Smooth muscle cell (in vitro differentiated cells): Measurements from ENCODE around the gene LYL1. TPM values are rescaled to one million over a fixed set of nuclear protein-coding genes. Genes with fewer than 3 reads are reported as not detected.

Source experiments
- DNase-seq: peaks from one replicate; lab custom pipeline; 2025; ENCODE audit not compliant: unreplicated experiment; lab: John Stamatoyannopoulos, UW
- H2AFZ ChIP-seq: fragments of 200-600 bp; sonication (generic); 2 replicates; pipeline ENCODE4 v1.6.0; 2016; ENCODE audit warnings: antibody characterized with exemption, low read depth, mild to moderate bottlenecking
- H3F3A ChIP-seq: fragments of 200-600 bp; sonication (generic); 2 replicates; pipeline ENCODE4 v1.6.0; 2017; ENCODE audit warnings: antibody characterized with exemption, low read depth
- H3K27ac ChIP-seq: fragments of 200-600 bp; sonication (generic); 2 replicates; pipeline ENCODE4 v1.5.1; 2016; ENCODE audit warnings: low read depth, mild to moderate bottlenecking
- H3K27me3 ChIP-seq: fragments of 200-600 bp; sonication (generic); 2 replicates; pipeline ENCODE4 v1.6.1; 2016; ENCODE audit warnings: low read depth, mild to moderate bottlenecking
- H3K36me3 ChIP-seq: fragments of 200-600 bp; sonication (generic); 2 replicates; pipeline ENCODE4 v1.5.1; 2016; ENCODE audit warnings: low read depth
- H3K4me1 ChIP-seq: fragments of 200-600 bp; sonication (generic); 2 replicates; pipeline ENCODE4 v1.5.1; 2016; ENCODE audit warnings: low read depth
- H3K4me2 ChIP-seq: fragments of 200-600 bp; sonication (generic); 2 replicates; pipeline ENCODE4 v1.6.0; 2016; ENCODE audit warnings: mild to moderate bottlenecking
- H3K4me3 ChIP-seq: fragments of 200-600 bp; sonication (generic); 2 replicates; pipeline ENCODE4 v1.5.1; 2016; ENCODE audit warnings: mild to moderate bottlenecking
- H3K79me2 ChIP-seq: fragments of 200-600 bp; sonication (generic); 2 replicates; pipeline ENCODE4 v1.6.0; 2016; ENCODE audit warnings: low read depth, mild to moderate bottlenecking
- H3K9ac ChIP-seq: fragments of 200-600 bp; sonication (generic); 2 replicates; pipeline ENCODE4 v1.6.0; 2016; ENCODE audit warnings: low read depth
- H3K9me3 ChIP-seq: fragments of 200-600 bp; sonication (generic); replicated peaks from 2 replicates; pipeline ENCODE4 v1.5.1; 2016; ENCODE audit warnings: low read depth
- H4K20me1 ChIP-seq: fragments of 200-600 bp; sonication (generic); 2 replicates; pipeline ENCODE4 v1.6.0; 2016; ENCODE audit warnings: low read depth
- WGBS: methylation state at CpG from one replicate; pipeline ENCODE4 v1.1.7; 2016; ENCODE audit warnings: low lambda C conversion rate; 5-methylcytosine and 5-hydroxymethylcytosine counted together
- polyA plus RNA-seq: library from polyadenylated mRNA; unstranded; fragments of >200 nt; fragmentation: Nextera tagmentation; extraction: Ambion mirVana; gene quantifications from 2 replicates; pipeline ENCODE4 v1.2.1, GENCODE V29; 2016
- total RNA-seq: library from RNA; depleted of rRNA; stranded (reverse); fragments of >200 nt; gene quantifications from 2 replicates; pipeline ENCODE4 v1.2.3, GENCODE V29; 2014
- TF ChIP-seq, protein P1 (sequence below): fragments of 200-600 bp; sonication (generic); IDR thresholded peaks from 2 replicates; pipeline ENCODE4 v1.5.1; 2017; ENCODE audit warnings: borderline replicate concordance, mild to moderate bottlenecking, antibody characterized with exemption; ENCODE audit not compliant: insufficient read depth, poor library complexity, severe bottlenecking

Gene LYL1
- total and polyA plus RNA-seq, 2 experiments from 2014 or later: 2.8 to 3.2 TPM

DNA sequence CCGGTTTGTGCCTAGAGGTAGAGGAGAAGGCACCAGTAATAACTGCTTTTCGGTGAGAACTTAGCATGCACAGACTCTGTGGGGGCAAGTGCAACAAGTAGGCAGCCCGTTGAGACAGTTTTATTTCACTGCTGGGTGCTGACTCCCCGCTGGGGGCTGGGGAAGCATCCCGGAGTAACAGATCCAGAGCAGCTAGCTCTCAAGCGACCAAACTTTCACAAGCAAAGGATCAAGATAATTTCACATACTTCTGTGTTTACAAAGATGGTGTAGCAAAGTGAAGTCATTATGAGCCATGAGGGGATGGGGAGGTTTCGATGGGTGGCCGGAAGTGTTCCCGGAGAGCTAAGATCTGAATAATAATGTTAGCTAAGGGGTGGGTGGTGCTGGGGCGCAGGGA, 18.2 kb upstream of the LYL1 start:
- DNase-seq: no peak
- Histone ChIP-seq H3K79me2 (peaks cover 74% of the 10 kb centered on the region), H3K27me3 (no peaks in the 10 kb centered on the region), H3K9ac (peak overlapping the region; percentile 67), H3K9me3 (no peaks in the 10 kb centered on the region), H3K36me3 (no peaks in the 10 kb centered on the region), H2AFZ (no peak overlapping the region), H3F3A (no peaks in the 10 kb centered on the region), H3K27ac (peak overlapping the region; percentile 87), H3K4me1 (peaks cover 26% of the 10 kb centered on the region), H3K4me2 (peak overlapping the region; percentile 63), H4K20me1 (peaks cover 72% of the 10 kb centered on the region), H3K4me3 (no peak overlapping the region)
- TF ChIP-seq, protein P1, sequence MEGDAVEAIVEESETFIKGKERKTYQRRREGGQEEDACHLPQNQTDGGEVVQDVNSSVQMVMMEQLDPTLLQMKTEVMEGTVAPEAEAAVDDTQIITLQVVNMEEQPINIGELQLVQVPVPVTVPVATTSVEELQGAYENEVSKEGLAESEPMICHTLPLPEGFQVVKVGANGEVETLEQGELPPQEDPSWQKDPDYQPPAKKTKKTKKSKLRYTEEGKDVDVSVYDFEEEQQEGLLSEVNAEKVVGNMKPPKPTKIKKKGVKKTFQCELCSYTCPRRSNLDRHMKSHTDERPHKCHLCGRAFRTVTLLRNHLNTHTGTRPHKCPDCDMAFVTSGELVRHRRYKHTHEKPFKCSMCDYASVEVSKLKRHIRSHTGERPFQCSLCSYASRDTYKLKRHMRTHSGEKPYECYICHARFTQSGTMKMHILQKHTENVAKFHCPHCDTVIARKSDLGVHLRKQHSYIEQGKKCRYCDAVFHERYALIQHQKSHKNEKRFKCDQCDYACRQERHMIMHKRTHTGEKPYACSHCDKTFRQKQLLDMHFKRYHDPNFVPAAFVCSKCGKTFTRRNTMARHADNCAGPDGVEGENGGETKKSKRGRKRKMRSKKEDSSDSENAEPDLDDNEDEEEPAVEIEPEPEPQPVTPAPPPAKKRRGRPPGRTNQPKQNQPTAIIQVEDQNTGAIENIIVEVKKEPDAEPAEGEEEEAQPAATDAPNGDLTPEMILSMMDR: no peak
- WGBS: 33% methylated on average over 10 of the region's 10 CpGs

DNA sequence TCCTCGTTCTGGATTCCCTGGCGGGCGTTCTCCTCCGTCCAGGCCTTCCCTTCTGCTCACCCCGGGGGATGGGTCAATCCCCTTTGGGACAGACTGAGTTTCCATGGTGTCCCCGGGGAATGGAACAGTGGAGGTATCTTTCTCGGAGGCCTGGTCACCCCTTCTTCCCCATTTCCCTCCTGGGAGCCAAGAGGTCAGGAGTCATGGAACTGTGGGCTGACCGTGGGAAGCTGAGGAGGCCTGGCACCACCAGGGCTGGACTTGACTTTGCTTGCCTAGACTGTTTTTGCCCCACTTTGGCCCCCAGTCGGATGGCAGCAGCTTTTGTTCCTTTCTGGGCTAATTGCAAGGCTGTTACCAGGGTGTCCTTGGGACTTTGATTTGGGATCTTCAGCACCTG, 17.4 kb upstream of the LYL1 start:
- DNase-seq: no peak
- Histone ChIP-seq H3K4me3 (no peak overlapping the region), H3K4me1 (peaks cover 31% of the 10 kb centered on the region), H3K79me2 (peaks cover 73% of the 10 kb centered on the region), H3K27me3 (no peaks in the 10 kb centered on the region), H3K9me3 (no peaks in the 10 kb centered on the region), H3K9ac (peak overlapping the region; percentile 22), H3K4me2 (peak overlapping the region; percentile 97), H4K20me1 (peaks cover 64% of the 10 kb centered on the region), H2AFZ (no peak overlapping the region), H3K27ac (peak overlapping the region; percentile 87), H3F3A (no peaks in the 10 kb centered on the region), H3K36me3 (no peaks in the 10 kb centered on the region)
- TF ChIP-seq, protein P1: no peak
- WGBS: 89% methylated on average over 9 of the region's 9 CpGs

GRCh38 chr19:13119627-13120026, 17.0 kb upstream of the LYL1 start:
- TF ChIP-seq, protein P1: no peak
- Histone ChIP-seq H3K9ac (peak overlapping the region; percentile 96), H3K4me3 (peak overlapping the region; percentile 98), H3K27ac (peak overlapping the region; percentile 87), H3K9me3 (no peaks in the 10 kb centered on the region), H4K20me1 (peaks cover 60% of the 10 kb centered on the region), H3F3A (no peaks in the 10 kb centered on the region), H3K27me3 (no peaks in the 10 kb centered on the region), H3K79me2 (peaks cover 73% of the 10 kb centered on the region), H3K4me1 (peaks cover 31% of the 10 kb centered on the region), H2AFZ (no peak overlapping the region), H3K36me3 (no peaks in the 10 kb centered on the region), H3K4me2 (peak overlapping the region; percentile 97)
- 63% methylated on average over 8 of the region's 8 CpGs for WGBS
- DNase-seq: no peak

DNA sequence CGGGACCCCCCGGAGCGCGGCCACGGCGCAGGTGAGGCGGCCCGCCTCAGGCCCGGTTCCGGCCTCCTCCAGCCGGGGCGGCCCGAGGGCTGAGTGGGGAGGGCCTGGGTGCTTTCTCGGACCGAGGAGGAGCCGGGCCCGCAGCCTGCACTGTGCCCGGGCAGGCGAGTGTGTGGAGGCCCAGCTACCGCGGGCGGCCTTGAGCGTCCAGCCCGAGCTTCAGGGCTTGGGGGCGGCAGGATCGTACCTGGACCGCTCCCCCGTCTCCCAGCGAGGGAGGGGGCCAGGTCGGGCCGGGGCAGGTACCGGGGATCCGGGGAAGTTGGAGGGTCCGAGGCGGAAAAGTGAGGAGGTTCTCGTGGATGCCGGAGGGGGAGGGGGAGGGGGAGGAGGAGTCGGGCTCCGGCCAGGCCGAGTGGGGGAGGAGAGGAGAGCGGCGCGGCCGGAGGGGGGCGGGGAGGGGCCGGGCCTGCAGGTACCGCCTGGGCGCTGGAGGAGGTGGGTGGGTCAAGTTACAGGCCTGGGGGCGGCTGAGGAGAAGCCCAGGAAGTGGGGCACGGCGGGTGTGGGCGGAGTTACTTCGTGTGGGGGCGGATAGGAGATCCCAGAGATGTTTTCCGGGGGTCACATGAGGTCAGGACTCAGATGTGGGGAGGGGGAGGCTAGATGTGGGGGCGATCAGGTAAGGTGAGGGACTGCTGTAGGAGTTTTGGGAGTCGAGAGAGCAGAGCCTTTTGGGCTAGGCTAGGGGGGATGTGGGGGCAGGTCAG, 16.0 kb upstream of the LYL1 start:
- Histone ChIP-seq H3K9me3 (no peaks in the 10 kb centered on the region), H3K79me2 (peaks cover 63% of the 10 kb centered on the region), H3K4me3 (peak overlapping the region; percentile 98), H2AFZ (no peak overlapping the region), H3K27ac (peak overlapping the region; percentile 87), H4K20me1 (peaks cover 49% of the 10 kb centered on the region), H3K36me3 (no peaks in the 10 kb centered on the region), H3K4me2 (peak overlapping the region; percentile 97), H3K9ac (peak overlapping the region; percentile 96), H3K27me3 (no peaks in the 10 kb centered on the region), H3F3A (no peaks in the 10 kb centered on the region), H3K4me1 (peaks cover 31% of the 10 kb centered on the region)
- TF ChIP-seq, protein P1: no peak
- under 1% methylated on average over 30 of the region's 57 CpGs for WGBS
- no peak for DNase-seq
